ENCODE data around the gene DCN.

DCN gene

DNA sequence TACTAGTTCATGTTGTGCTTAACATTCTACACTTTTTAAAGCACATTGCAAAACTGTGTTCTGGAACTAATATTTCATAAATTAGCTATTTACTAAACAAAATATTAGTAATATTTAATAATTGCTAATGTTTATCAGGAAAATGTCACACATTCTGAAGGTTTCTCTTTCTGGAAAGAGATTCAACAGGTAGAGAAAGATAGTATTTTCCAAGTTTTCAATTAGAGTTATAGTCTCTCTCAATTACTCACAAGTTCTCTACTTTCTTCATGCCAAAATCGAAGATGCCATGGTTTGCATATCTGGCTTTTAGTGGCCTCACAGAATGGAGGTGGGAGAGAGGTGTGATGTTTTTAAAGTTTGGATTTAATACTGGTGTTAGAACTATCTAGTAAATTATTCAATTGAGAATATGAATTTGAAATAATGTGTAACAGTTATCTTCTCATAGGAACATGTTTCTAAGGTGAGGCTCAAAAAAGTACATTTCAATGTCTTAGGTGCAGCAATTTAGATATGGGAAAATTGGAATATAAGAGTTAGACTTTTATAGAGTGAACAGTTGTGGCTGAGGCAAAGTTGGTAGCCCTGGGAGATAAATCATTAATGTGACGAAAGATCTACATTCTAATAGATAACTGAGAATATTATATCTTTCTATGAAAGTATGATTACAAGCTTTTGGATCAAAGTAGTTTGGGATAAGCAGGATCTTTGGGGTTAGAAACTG is 72.9 kb downstream of the DCN start:
- TF ChIP-seq, protein P1, sequence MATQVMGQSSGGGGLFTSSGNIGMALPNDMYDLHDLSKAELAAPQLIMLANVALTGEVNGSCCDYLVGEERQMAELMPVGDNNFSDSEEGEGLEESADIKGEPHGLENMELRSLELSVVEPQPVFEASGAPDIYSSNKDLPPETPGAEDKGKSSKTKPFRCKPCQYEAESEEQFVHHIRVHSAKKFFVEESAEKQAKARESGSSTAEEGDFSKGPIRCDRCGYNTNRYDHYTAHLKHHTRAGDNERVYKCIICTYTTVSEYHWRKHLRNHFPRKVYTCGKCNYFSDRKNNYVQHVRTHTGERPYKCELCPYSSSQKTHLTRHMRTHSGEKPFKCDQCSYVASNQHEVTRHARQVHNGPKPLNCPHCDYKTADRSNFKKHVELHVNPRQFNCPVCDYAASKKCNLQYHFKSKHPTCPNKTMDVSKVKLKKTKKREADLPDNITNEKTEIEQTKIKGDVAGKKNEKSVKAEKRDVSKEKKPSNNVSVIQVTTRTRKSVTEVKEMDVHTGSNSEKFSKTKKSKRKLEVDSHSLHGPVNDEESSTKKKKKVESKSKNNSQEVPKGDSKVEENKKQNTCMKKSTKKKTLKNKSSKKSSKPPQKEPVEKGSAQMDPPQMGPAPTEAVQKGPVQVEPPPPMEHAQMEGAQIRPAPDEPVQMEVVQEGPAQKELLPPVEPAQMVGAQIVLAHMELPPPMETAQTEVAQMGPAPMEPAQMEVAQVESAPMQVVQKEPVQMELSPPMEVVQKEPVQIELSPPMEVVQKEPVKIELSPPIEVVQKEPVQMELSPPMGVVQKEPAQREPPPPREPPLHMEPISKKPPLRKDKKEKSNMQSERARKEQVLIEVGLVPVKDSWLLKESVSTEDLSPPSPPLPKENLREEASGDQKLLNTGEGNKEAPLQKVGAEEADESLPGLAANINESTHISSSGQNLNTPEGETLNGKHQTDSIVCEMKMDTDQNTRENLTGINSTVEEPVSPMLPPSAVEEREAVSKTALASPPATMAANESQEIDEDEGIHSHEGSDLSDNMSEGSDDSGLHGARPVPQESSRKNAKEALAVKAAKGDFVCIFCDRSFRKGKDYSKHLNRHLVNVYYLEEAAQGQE (IDR thresholded peaks at IDR 0.05; ENCODE audit: insufficient read depth in 1 of 2, low read depth in 2 of 2, low read length in 2 of 2): no peak
- TF ChIP-seq FOXP2 (optimal IDR thresholded peaks at IDR 0.05; ENCODE audit: borderline replicate concordance, extremely low read depth, extremely low read length, insufficient read depth): no peak
- no peak for TF ChIP-seq TAF1 (IDR thresholded peaks at IDR 0.05; ENCODE audit: borderline replicate concordance, insufficient read depth, low read length)
- no peak for TF ChIP-seq SIN3A (IDR thresholded peaks at IDR 0.05; ENCODE audit: borderline replicate concordance, insufficient read depth, low read length)
- no peak for TF ChIP-seq POLR2AphosphoS5 (IDR thresholded peaks at IDR 0.05; ENCODE audit: low read depth, low read length)

DNA sequence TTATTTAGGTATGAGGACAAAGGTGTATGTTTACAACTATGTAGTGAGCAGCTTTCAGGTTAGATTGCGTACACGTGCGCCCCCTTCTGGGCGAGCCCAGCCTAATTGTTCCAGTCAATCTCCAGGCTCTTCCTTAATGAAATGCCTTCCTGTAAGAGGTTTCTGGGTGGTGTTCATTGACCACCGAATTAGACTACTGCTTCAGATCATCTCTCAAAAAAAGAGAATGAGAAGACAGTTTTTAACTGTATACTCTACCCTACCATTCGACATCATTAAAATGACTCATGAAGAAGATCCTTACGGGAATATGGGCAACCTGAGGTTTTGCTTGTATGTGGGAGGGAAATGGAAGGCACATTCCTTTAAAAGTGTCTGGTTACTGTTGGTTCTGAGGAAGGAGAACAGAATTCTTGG is 73.5 kb downstream of the DCN start:
- no peak for TF ChIP-seq SIN3A (IDR thresholded peaks at IDR 0.05; ENCODE audit: borderline replicate concordance, insufficient read depth, low read length)
- no peak for TF ChIP-seq POLR2AphosphoS5 (IDR thresholded peaks at IDR 0.05; ENCODE audit: low read depth, low read length)
- TF ChIP-seq FOXP2 (optimal IDR thresholded peaks at IDR 0.05; ENCODE audit: borderline replicate concordance, extremely low read depth, extremely low read length, insufficient read depth): no peak
- TF ChIP-seq, protein P1 (IDR thresholded peaks at IDR 0.05; ENCODE audit: insufficient read depth in 1 of 2, low read depth in 2 of 2, low read length in 2 of 2): no peak
- no peak for TF ChIP-seq TAF1 (IDR thresholded peaks at IDR 0.05; ENCODE audit: borderline replicate concordance, insufficient read depth, low read length)

DNA sequence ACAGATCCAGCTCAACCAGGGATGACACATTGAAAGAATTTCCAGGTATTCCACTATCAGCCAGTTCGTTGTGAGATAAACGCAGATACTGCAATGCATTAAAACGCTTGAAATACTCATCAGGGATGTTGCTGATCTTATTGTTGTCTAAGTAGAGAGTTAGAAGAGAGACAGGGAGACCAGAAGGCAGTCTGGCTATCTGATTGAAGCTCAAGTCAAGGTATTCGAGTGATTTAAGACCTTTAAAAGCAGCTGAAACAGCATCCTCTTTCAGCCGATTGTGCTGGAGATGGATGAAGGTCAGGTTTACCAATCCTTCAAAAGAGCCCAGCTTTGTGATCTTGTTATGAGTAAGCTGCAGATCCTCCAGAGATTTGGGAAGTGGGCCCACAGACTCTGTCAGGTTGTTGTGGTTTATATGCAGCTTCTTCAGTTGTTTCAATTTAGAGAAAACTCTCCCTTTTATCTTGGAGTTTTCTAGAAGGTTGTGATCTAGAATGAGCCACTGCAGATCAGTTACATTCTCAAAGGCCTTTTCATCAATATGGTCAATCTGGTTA is 74.3 kb downstream of the DCN start:
- TF ChIP-seq TAF1 (IDR thresholded peaks at IDR 0.05; ENCODE audit: borderline replicate concordance, insufficient read depth, low read length): no peak
- TF ChIP-seq, protein P1 (IDR thresholded peaks at IDR 0.05; ENCODE audit: insufficient read depth in 1 of 2, low read depth in 2 of 2, low read length in 2 of 2): no peak
- TF ChIP-seq FOXP2 (optimal IDR thresholded peaks at IDR 0.05; ENCODE audit: borderline replicate concordance, extremely low read depth, extremely low read length, insufficient read depth): no peak
- TF ChIP-seq SIN3A (IDR thresholded peaks at IDR 0.05; ENCODE audit: borderline replicate concordance, insufficient read depth, low read length): no peak
- no peak for TF ChIP-seq POLR2AphosphoS5 (IDR thresholded peaks at IDR 0.05; ENCODE audit: low read depth, low read length)

DNA sequence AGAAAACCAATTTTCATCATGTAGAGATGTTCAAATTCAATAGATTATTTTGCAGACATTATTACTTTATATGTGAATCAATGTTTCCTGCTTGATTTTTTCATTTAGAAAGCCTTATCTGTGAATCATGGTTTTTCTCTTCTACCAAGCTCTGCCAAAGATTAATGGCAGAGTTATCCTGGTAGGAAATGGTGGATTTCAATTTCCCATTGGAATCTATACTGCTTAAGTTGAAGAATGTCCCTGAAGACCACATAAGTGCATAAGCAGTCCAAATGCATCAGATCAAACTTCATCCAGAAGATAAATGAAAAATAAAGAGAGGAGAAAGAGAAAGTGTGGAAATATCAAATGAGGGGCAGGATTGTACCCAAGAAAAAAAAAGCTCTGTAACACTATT is 76.3 kb downstream of the DCN start:
- no peak for TF ChIP-seq FOXP2 (optimal IDR thresholded peaks at IDR 0.05; ENCODE audit: borderline replicate concordance, extremely low read depth, extremely low read length, insufficient read depth)
- TF ChIP-seq POLR2AphosphoS5 (IDR thresholded peaks at IDR 0.05; ENCODE audit: low read depth, low read length): no peak
- TF ChIP-seq, protein P1 (IDR thresholded peaks at IDR 0.05; ENCODE audit: insufficient read depth in 1 of 2, low read depth in 2 of 2, low read length in 2 of 2): no peak
- no peak for TF ChIP-seq TAF1 (IDR thresholded peaks at IDR 0.05; ENCODE audit: borderline replicate concordance, insufficient read depth, low read length)
- no peak for TF ChIP-seq SIN3A (IDR thresholded peaks at IDR 0.05; ENCODE audit: borderline replicate concordance, insufficient read depth, low read length)
